SK-N-SH (cell line): Measurements from ENCODE around the gene CSRP1. TPM values are rescaled to one million over a fixed set of nuclear protein-coding genes. Genes with fewer than 3 reads are reported as not detected.

Source experiments
- CTCF ChIA-PET: fragments of 300-600, 350-600 bp; formaldehyde crosslinking; extraction: SDS; loops from one replicate; lab custom pipeline; 2021; lab: Yijun Ruan, JAX
- POLR2A ChIA-PET: fragments of 350-600 bp; sonication (Branson Sonifier 250); formaldehyde crosslinking; extraction: SDS; loops from one replicate; lab custom pipeline; 2020; ENCODE audit warnings: antibody characterized with exemption, inconsistent platforms; lab: Yijun Ruan, JAX
- DNase-seq: peaks from one replicate; pipeline ENCODE4 v3.0.0; 2012
- H2AFZ ChIP-seq: fragments of 200-600 bp; sonication (generic); 2 replicates; pipeline ENCODE4 v1.8.1; 2016; ENCODE audit warnings: antibody characterized with exemption, mild to moderate bottlenecking, low read depth
- H3F3A ChIP-seq: fragments of 200-600 bp; sonication (generic); replicated peaks from 2 replicates; pipeline ENCODE3; 2016; ENCODE audit warnings: antibody characterized with exemption, mild to moderate bottlenecking; ENCODE audit not compliant: insufficient read depth
- H3K27ac ChIP-seq, 2 experiments: fragments of 200-500 bp in 1 of 2; fragments of 200-600 bp in 1 of 2; sonication (Bioruptor generic) in 1 of 2; sonication (generic), shearing (Covaris generic) in 1 of 2; 2 replicates each; pipeline versions ENCODE4 v1.5.1 to v1.6.1; 2014 to 2016; ENCODE audit warnings: low read depth in 2 of 2, inconsistent platforms in 1 of 2, low read length in 1 of 2, mild to moderate bottlenecking in 1 of 2, mixed read lengths in 1 of 2
- H3K27me3 ChIP-seq: fragments of 200-600 bp; sonication (generic), shearing (Covaris generic); 2 replicates; pipeline ENCODE4 v1.6.1; 2016; ENCODE audit warnings: mixed run types; ENCODE audit not compliant: insufficient read depth
- H3K36me3 ChIP-seq, 2 experiments: fragments of 200-500 bp in 1 of 2; fragments of 200-600 bp in 1 of 2; sonication (Bioruptor generic) in 1 of 2; sonication (generic) in 1 of 2; replicated peaks in 1 of 2; 2 replicates each; pipeline versions ENCODE3 to v1.5.1; 2014 to 2016; ENCODE audit warnings: low read length in 1 of 2, mild to moderate bottlenecking in 1 of 2; ENCODE audit not compliant: insufficient read depth in 2 of 2, control insufficient read depth in 1 of 2
- H3K4me1 ChIP-seq, 2 experiments: fragments of 200-500 bp in 1 of 2; fragments of 200-600 bp in 1 of 2; sonication (Bioruptor generic) in 1 of 2; sonication (generic), shearing (Covaris generic) in 1 of 2; 2 replicates each; pipeline versions ENCODE4 v1.5.1 to v1.6.1; 2014 to 2016; ENCODE audit warnings: low read depth in 1 of 2, low read length in 1 of 2, mixed run types in 1 of 2; ENCODE audit not compliant: insufficient read depth in 2 of 2, control insufficient read depth in 1 of 2
- H3K4me2 ChIP-seq: fragments of 200-600 bp; sonication (generic), shearing (Covaris generic); 2 replicates; pipeline ENCODE4 v1.6.1; 2017; ENCODE audit warnings: mixed run types
- H3K4me3 ChIP-seq, 2 experiments: fragments of 200-500 bp in 1 of 2; fragments of 200-600 bp in 1 of 2; sonication (Bioruptor generic) in 1 of 2; sonication (generic), shearing (Covaris generic) in 1 of 2; 2 replicates each; pipeline versions ENCODE4 v1.5.1 to v1.8.1; 2014 to 2016; ENCODE audit warnings: low read depth in 2 of 2, inconsistent platforms in 1 of 2, low read length in 1 of 2, mild to moderate bottlenecking in 1 of 2, mixed read lengths in 1 of 2, moderate library complexity in 1 of 2
- H3K79me2 ChIP-seq: fragments of 200-600 bp; sonication (generic); 2 replicates; pipeline ENCODE4 v1.8.1; 2017; ENCODE audit warnings: mild to moderate bottlenecking; ENCODE audit not compliant: insufficient read depth
- H3K9ac ChIP-seq: fragments of 200-600 bp; sonication (generic); 2 replicates; pipeline ENCODE4 v1.6.1; 2017; ENCODE audit warnings: mixed run types
- H3K9me2 ChIP-seq: fragments of 200-600 bp; sonication (generic); 2 replicates; pipeline ENCODE4 v1.6.1; 2017; ENCODE audit warnings: mixed run types
- H3K9me3 ChIP-seq: fragments of 200-600 bp; sonication (generic); 2 replicates; pipeline ENCODE4 v1.6.1; 2017; ENCODE audit warnings: mixed run types, mild to moderate bottlenecking, moderate library complexity
- H4K20me1 ChIP-seq: fragments of 200-600 bp; sonication (generic); 2 replicates; pipeline ENCODE4 v1.6.1; 2017; ENCODE audit warnings: mild to moderate bottlenecking, mixed run types; ENCODE audit not compliant: insufficient read depth
- ELF1 ChIP-seq: IDR thresholded peaks from 2 replicates; pipeline ENCODE4 v1.4.0; 2012
- EP300 ChIP-seq, 2 experiments: IDR thresholded peaks; 2 replicates each; pipeline versions ENCODE4 v1.4.0 to v1.6.1; 2012; ENCODE audit warnings: borderline replicate concordance in 1 of 2, low read depth in 1 of 2, low read length in 1 of 2
- FOSL2 ChIP-seq: IDR thresholded peaks from 2 replicates; pipeline ENCODE4 v1.4.0; 2012; ENCODE audit warnings: low read depth, mild to moderate bottlenecking, moderate library complexity, borderline replicate concordance
- GABPA ChIP-seq: IDR thresholded peaks from 2 replicates; pipeline ENCODE4 v1.4.0; 2012; ENCODE audit warnings: low read depth, mild to moderate bottlenecking
- GATA2 ChIP-seq: sonication (generic); formaldehyde crosslinking; IDR thresholded peaks from 2 replicates; pipeline ENCODE4 v1.5.0; 2020; ENCODE audit warnings: mild to moderate bottlenecking, missing genetic modification reagents
- JUND ChIP-seq: IDR thresholded peaks from 2 replicates; pipeline ENCODE4 v1.4.0; 2012
- MEF2A ChIP-seq: IDR thresholded peaks from 2 replicates; pipeline ENCODE4 v1.4.0; 2012; ENCODE audit warnings: low read depth, borderline replicate concordance
- MXI1 ChIP-seq: IDR thresholded peaks from 2 replicates; pipeline ENCODE4 v1.6.1; 2012; ENCODE audit warnings: mild to moderate bottlenecking, low read depth, low read length, improper control_type of control experiment
- RXRA ChIP-seq: IDR thresholded peaks from 2 replicates; pipeline ENCODE4 v1.4.0; 2012; ENCODE audit warnings: low read depth, mild to moderate bottlenecking, borderline replicate concordance
- SMC3 ChIP-seq: IDR thresholded peaks from 2 replicates; pipeline ENCODE4 v1.6.1; 2012; ENCODE audit warnings: low read depth, low read length, improper control_type of control experiment
- TCF12 ChIP-seq: IDR thresholded peaks from 2 replicates; pipeline ENCODE4 v1.4.0; 2012
- TEAD4 ChIP-seq: IDR thresholded peaks from 2 replicates; pipeline ENCODE4 v1.4.0; 2012; ENCODE audit warnings: mild to moderate bottlenecking, borderline replicate concordance; ENCODE audit not compliant: insufficient read depth
- WGBS: methylation state at CpG from one replicate; pipeline ENCODE4 v1.1.6; 2017; ENCODE audit warnings: low lambda C conversion rate; 5-methylcytosine and 5-hydroxymethylcytosine counted together
- polyA plus RNA-seq, 3 experiments: library from polyadenylated mRNA; depleted of rRNA; stranded (reverse); fragments of >200 nt; gene quantifications; 2 replicates each; pipeline ENCODE4 v1.2.3, GENCODE V29; 2012
- TF ChIP-seq, protein P1 (sequence below): IDR thresholded peaks from 2 replicates; pipeline ENCODE4 v1.4.0; 2012; ENCODE audit warnings: low read depth, borderline replicate concordance
- TF ChIP-seq, protein P2 (sequence below): IDR thresholded peaks from 2 replicates; pipeline ENCODE4; 2012
- TF ChIP-seq, protein P3 (sequence below): fragments of 200-600 bp; sonication (generic); IDR thresholded peaks from 2 replicates; pipeline ENCODE4 v1.6.1; 2017; ENCODE audit warnings: antibody characterized with exemption, mild to moderate bottlenecking, moderate library complexity
- TF ChIP-seq, protein P4 (sequence below): fragments of 150-350 bp; IDR thresholded peaks from 2 replicates; pipeline ENCODE4 v1.6.1; 2016; ENCODE audit warnings: mild to moderate bottlenecking, low read depth, low read length
- TF ChIP-seq, protein P5 (sequence below): IDR thresholded peaks from 2 replicates; pipeline ENCODE4 v1.4.0; 2012; ENCODE audit warnings: low read depth, borderline replicate concordance
- TF ChIP-seq, protein P6 (sequence below): IDR thresholded peaks from 2 replicates; pipeline ENCODE4 v1.4.0; 2012; ENCODE audit warnings: low read depth

Gene CSRP1
- polyA plus RNA-seq, 1 of the 3 experiments (the other 2 are of a cell fraction), result 373 TPM

DNA sequence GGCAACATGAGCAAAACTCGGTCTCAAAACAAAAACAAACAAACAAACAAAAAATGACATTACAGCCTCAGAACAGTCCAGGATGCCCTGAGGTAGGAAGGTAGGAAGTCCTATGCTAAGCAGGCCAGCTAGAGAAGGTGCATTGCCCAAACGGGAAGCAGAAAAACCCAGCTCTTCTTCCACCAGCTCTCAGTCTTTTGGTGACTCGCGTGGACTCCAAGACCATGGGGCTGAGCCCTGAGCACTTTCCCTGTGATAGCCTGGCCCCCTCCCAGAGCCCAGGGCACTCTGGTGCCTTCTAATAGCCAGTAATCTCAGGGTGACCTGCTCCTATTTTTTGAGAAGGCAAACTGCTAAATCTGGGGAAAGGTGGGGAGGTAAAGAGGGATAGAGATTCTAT, 54.1 kb downstream of the CSRP1 start:
- no peaks in the 10 kb centered on the region for H4K20me1 ChIP-seq
- CTCF ChIA-PET, result interaction anchor here (1.9 to 11.6 kb wide), 3 partner anchors 17 to 59 kb away, joined by 7 to 124 read pairs (median 78); no protein-coding TSS in a partner anchor
- TF ChIP-seq MXI1, result no peak
- no peak for TF ChIP-seq TCF12
- TF ChIP-seq, protein P1, sequence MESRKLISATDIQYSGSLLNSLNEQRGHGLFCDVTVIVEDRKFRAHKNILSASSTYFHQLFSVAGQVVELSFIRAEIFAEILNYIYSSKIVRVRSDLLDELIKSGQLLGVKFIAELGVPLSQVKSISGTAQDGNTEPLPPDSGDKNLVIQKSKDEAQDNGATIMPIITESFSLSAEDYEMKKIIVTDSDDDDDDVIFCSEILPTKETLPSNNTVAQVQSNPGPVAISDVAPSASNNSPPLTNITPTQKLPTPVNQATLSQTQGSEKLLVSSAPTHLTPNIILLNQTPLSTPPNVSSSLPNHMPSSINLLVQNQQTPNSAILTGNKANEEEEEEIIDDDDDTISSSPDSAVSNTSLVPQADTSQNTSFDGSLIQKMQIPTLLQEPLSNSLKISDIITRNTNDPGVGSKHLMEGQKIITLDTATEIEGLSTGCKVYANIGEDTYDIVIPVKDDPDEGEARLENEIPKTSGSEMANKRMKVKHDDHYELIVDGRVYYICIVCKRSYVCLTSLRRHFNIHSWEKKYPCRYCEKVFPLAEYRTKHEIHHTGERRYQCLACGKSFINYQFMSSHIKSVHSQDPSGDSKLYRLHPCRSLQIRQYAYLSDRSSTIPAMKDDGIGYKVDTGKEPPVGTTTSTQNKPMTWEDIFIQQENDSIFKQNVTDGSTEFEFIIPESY, result no peak
- TF ChIP-seq, protein P2, sequence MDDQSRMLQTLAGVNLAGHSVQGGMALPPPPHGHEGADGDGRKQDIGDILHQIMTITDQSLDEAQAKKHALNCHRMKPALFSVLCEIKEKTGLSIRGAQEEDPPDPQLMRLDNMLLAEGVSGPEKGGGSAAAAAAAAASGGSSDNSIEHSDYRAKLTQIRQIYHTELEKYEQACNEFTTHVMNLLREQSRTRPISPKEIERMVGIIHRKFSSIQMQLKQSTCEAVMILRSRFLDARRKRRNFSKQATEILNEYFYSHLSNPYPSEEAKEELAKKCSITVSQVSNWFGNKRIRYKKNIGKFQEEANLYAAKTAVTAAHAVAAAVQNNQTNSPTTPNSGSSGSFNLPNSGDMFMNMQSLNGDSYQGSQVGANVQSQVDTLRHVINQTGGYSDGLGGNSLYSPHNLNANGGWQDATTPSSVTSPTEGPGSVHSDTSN, result no peak
- no peak for TF ChIP-seq GATA2
- no peak for TF ChIP-seq MEF2A
- no peak for TF ChIP-seq SMC3
- TF ChIP-seq, protein P3, sequence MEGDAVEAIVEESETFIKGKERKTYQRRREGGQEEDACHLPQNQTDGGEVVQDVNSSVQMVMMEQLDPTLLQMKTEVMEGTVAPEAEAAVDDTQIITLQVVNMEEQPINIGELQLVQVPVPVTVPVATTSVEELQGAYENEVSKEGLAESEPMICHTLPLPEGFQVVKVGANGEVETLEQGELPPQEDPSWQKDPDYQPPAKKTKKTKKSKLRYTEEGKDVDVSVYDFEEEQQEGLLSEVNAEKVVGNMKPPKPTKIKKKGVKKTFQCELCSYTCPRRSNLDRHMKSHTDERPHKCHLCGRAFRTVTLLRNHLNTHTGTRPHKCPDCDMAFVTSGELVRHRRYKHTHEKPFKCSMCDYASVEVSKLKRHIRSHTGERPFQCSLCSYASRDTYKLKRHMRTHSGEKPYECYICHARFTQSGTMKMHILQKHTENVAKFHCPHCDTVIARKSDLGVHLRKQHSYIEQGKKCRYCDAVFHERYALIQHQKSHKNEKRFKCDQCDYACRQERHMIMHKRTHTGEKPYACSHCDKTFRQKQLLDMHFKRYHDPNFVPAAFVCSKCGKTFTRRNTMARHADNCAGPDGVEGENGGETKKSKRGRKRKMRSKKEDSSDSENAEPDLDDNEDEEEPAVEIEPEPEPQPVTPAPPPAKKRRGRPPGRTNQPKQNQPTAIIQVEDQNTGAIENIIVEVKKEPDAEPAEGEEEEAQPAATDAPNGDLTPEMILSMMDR, result no peak
- TF ChIP-seq GABPA, result no peak
- no peak for TF ChIP-seq TEAD4
- TF ChIP-seq, protein P4, sequence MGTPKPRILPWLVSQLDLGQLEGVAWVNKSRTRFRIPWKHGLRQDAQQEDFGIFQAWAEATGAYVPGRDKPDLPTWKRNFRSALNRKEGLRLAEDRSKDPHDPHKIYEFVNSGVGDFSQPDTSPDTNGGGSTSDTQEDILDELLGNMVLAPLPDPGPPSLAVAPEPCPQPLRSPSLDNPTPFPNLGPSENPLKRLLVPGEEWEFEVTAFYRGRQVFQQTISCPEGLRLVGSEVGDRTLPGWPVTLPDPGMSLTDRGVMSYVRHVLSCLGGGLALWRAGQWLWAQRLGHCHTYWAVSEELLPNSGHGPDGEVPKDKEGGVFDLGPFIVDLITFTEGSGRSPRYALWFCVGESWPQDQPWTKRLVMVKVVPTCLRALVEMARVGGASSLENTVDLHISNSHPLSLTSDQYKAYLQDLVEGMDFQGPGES, result no peak
- TF ChIP-seq FOSL2, result no peak
- no peak for TF ChIP-seq EP300 (IDR thresholded peaks at IDR 0.05; ENCODE audit: borderline replicate concordance in 1 of 2, low read depth in 1 of 2, low read length in 1 of 2)
- TF ChIP-seq RXRA, result no peak
- TF ChIP-seq JUND, result no peak
- TF ChIP-seq, protein P5, sequence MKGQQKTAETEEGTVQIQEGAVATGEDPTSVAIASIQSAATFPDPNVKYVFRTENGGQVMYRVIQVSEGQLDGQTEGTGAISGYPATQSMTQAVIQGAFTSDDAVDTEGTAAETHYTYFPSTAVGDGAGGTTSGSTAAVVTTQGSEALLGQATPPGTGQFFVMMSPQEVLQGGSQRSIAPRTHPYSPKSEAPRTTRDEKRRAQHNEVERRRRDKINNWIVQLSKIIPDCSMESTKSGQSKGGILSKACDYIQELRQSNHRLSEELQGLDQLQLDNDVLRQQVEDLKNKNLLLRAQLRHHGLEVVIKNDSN, result no peak
- TF ChIP-seq, protein P6, sequence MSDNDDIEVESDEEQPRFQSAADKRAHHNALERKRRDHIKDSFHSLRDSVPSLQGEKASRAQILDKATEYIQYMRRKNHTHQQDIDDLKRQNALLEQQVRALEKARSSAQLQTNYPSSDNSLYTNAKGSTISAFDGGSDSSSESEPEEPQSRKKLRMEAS, result no peak
- no peak for TF ChIP-seq ELF1
- TF ChIP-seq, all 33 proteins: peak for 0
- H3K79me2 ChIP-seq, result no peaks in the 10 kb centered on the region
- no peak overlapping the region for H3K9ac ChIP-seq
- no peak overlapping the region for H3K4me2 ChIP-seq
- H2AFZ ChIP-seq, result no peak overlapping the region
- DNase-seq, result no peak
- no peaks in the 10 kb centered on the region for H3K27me3 ChIP-seq
- POLR2A ChIA-PET, result interaction anchor here (0.6 kb wide), 1 partner anchor 526 kb away, joined by 4 read pairs; no protein-coding TSS in a partner anchor
- no peaks in the 10 kb centered on the region for H3K9me2 ChIP-seq
- no peaks in the 10 kb centered on the region for H3K36me3 ChIP-seq
- peaks cover 26% of the 10 kb centered on the region for H3F3A ChIP-seq
- H3K4me3 ChIP-seq, result no peak overlapping the region
- no peak overlapping the region for H3K27ac ChIP-seq
- 61% methylated on average over 3 of the region's 4 CpGs for WGBS
- peaks cover 11 to 44% of the 10 kb centered on the region in 2 experiments; a peak in 3 of 4 replicates for H3K4me1 ChIP-seq
- H3K9me3 ChIP-seq, result no peaks in the 10 kb centered on the region
